Muscle layer of colon (tissue), 2 donors: ENCODE results near the gene RMDN2.

Experiments
- H3K27ac ChIP-seq: one replicate; pipeline ENCODE4 v1.7.0; 2013; ENCODE audit warnings: low read depth, mild to moderate bottlenecking, low read length, moderate library complexity
- H3K27me3 ChIP-seq, 2 donors: one replicate each; pipeline ENCODE4 v1.7.0; 2013; ENCODE audit warnings: low read length in 2 of 2, mild to moderate bottlenecking in 2 of 2; ENCODE audit not compliant: insufficient read depth in 2 of 2, control insufficient read depth in 1 of 2
- H3K36me3 ChIP-seq: one replicate; pipeline ENCODE4 v1.7.0; 2013; ENCODE audit warnings: mild to moderate bottlenecking, low read length; ENCODE audit not compliant: insufficient read depth
- H3K4me1 ChIP-seq: one replicate; pipeline ENCODE4 v1.7.0; 2013; ENCODE audit warnings: mild to moderate bottlenecking, low read length; ENCODE audit not compliant: insufficient read depth
- H3K4me3 ChIP-seq, 2 donors: one replicate each; pipeline ENCODE4 v1.7.0; 2013; ENCODE audit warnings: low read length in 2 of 2, low read depth in 1 of 2, mild to moderate bottlenecking in 1 of 2, moderate library complexity in 1 of 2
- H3K9ac ChIP-seq: one replicate; pipeline ENCODE4 v1.7.0; 2013; ENCODE audit warnings: low read length
- H3K9me3 ChIP-seq: one replicate; pipeline ENCODE4 v1.7.0; 2013; ENCODE audit warnings: mild to moderate bottlenecking, low read length
- donor health status: abdominal sarcoma.
- donor health status: Adenocarcinoma of cecum.

The RMDN2 gene

DNA sequence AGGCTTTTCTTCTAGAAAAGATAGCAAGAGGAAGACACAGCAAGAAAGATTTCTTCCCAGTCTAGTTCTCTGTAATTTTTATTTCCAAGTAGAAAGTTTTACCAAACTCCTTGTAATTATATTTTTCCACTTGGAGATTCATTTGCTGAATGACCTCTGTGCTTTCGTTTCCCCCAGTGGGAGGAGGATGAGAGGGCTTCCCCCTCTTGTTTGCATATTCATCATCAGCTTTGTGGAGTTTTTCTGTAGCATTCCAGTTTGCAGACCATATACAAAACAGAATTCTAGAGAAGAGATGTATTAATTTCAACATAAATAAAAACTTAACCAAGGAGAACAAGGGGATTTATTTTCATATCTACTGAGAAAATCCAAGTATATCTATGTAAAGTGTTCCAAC, 51.3 kb downstream of the RMDN2 start:
- no peak overlapping the region for H3K27ac ChIP-seq
- H3K27me3 ChIP-seq: no peaks in the 10 kb centered on the region
- no peaks in the 10 kb centered on the region for H3K9me3 ChIP-seq
- H3K9ac ChIP-seq: no peak overlapping the region
- H3K4me1 ChIP-seq: no peaks in the 10 kb centered on the region
- H3K36me3 ChIP-seq: no peaks in the 10 kb centered on the region
- no peak overlapping the region for H3K4me3 ChIP-seq

DNA sequence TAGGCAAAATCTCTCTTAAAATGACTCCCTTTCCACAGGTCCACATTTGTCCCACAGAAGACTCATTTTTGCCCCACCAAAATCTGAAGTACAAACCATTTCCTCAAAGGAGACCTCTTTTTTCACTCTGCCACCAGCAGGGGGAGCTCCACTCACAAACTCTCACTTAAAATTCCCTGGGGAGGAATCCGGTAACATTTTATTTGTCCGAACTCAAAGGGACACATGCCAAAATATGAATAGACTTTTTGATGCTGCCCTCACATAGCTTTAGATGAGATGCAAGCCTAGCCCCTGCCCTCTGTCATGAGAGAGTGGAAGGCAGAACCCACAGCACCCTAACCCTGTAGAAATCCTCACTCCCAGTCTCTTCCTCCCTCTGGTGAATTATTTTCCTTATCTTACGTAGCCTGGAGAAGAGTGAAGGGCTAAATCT, 57.1 kb downstream of the RMDN2 start:
- Histone ChIP-seq H3K36me3 (no peaks in the 10 kb centered on the region), H3K4me3 (peak overlapping the region in 1 of 2 donors; percentile 25)

DNA sequence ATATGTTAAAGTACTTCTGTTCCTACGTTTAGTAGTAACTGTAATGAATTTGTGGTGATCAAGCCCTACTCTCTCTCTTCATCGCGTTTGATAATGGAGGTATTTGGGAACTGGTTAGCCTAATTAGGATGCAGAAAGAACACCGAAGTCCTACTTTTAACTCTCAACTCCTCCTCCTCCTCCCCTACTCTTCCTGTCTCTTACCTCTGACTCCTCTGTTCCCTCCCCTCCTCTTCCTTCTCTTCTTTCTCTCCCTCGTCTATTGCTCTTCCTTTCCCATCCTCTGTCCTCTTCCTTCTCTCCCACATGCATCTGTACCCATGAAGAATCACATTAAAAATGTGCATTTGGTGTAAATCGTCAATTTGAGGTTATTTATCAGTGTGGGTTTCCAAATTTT, 57.8 kb downstream of the RMDN2 start:
- Histone ChIP-seq H3K27ac (no peak overlapping the region), H3K27me3 (no peaks in the 10 kb centered on the region), H3K9ac (no peak overlapping the region), H3K4me1 (no peaks in the 10 kb centered on the region), H3K4me3 (no peak overlapping the region), H3K36me3 (no peaks in the 10 kb centered on the region), H3K9me3 (no peaks in the 10 kb centered on the region)

More for the DNA sequence above, 57.1 kb downstream of the RMDN2 start:
- Histone ChIP-seq H3K27me3 (no peaks in the 10 kb centered on the region), H3K4me1 (no peaks in the 10 kb centered on the region), H3K27ac (no peak overlapping the region), H3K9me3 (no peaks in the 10 kb centered on the region), H3K9ac (no peak overlapping the region)

DNA sequence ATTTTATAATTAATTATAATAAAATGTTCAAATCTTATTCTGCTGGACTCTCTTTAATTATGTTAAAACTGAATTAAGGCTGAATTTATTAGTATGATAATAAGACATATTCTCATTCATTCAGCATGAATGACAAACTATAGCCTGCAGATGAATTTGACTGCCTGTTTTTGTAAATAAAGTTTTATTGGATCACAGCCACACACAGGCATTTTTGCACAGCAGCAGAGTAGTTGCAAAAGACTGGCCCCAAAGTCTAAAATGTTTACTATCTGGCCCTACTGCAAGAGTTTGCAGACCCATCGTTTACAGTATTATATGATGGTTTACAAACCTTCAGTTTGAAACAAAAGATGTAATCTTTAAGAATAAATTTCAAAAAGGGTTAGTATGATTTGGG, 58.6 kb downstream of the RMDN2 start:
- Histone ChIP-seq H3K36me3 (no peaks in the 10 kb centered on the region), H3K27ac (no peak overlapping the region), H3K9me3 (no peaks in the 10 kb centered on the region), H3K4me1 (no peaks in the 10 kb centered on the region), H3K4me3 (no peak overlapping the region), H3K27me3 (no peaks in the 10 kb centered on the region), H3K9ac (no peak overlapping the region)

DNA sequence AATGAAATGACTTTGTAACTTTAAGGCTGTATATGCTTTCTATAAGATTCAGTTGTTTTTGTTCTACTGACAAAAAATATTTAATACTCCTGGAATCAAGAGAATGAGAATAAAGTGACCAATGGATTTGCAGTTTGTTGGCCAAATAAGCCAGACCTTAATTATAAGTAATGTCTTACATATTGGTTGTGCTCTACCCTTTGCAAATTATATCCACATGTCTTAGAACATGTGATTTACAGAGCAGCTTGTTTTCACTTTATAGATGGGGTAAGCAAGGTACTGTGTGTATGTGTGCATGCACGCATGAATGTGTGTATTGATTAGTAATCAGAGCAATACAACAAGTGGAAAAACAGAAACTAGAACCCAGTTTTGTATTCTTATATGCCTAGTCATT, 59.1 kb downstream of the RMDN2 start:
- H3K27ac ChIP-seq: no peak overlapping the region
- H3K9ac ChIP-seq: no peak overlapping the region
- no peaks in the 10 kb centered on the region for H3K27me3 ChIP-seq

DNA sequence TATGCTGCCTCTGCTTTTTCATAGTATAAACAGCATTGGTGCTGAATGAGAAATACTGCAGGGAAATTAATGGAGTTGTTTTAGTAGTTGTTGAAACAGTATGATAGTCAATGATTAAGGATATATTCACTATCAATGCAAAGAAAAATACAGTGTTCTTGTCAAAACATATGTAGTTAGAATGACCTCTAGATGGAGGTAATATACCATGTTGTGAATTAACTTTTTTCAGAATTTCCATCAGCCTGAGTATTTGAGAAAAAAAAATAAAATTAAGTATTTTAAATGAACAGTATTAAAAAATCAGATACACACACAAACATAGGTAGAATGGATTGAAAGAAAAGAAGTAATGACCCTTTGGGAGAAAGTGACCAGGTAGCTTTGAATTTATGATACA, 59.5 kb downstream of the RMDN2 start:
- no peak overlapping the region for H3K27ac ChIP-seq
- no peak overlapping the region for H3K9ac ChIP-seq
- H3K36me3 ChIP-seq: no peaks in the 10 kb centered on the region
- H3K4me1 ChIP-seq: no peaks in the 10 kb centered on the region
- no peaks in the 10 kb centered on the region for H3K9me3 ChIP-seq
- H3K4me3 ChIP-seq: no peak overlapping the region
- H3K27me3 ChIP-seq: no peaks in the 10 kb centered on the region

More for the DNA sequence above, 59.1 kb downstream of the RMDN2 start:
- Histone ChIP-seq H3K4me1 (no peaks in the 10 kb centered on the region), H3K4me3 (no peak overlapping the region), H3K9me3 (no peaks in the 10 kb centered on the region), H3K36me3 (no peaks in the 10 kb centered on the region)

DNA sequence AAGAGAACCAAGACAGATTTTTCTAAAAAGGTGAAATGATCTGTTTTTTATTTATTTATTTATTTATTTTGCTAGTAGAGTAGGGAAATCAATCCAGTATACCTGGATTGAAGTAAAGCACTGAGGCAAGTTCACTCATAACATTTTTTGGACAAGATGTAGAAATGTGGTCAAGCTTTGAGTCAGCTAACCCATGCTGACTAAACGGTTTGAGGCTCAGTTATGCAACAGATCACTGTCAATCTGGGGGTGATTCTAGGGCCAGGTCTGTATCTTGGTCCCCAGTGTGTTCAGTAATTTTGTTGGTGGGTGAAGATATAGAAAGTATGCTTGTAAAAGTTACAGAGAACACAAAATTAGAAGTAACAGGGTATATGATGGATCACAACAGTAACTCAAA, 60.2 kb downstream of the RMDN2 start:
- Histone ChIP-seq H3K9ac (no peak overlapping the region), H3K36me3 (no peaks in the 10 kb centered on the region), H3K27ac (no peak overlapping the region), H3K9me3 (no peaks in the 10 kb centered on the region), H3K4me1 (no peaks in the 10 kb centered on the region), H3K27me3 (no peaks in the 10 kb centered on the region), H3K4me3 (no peak overlapping the region)

DNA sequence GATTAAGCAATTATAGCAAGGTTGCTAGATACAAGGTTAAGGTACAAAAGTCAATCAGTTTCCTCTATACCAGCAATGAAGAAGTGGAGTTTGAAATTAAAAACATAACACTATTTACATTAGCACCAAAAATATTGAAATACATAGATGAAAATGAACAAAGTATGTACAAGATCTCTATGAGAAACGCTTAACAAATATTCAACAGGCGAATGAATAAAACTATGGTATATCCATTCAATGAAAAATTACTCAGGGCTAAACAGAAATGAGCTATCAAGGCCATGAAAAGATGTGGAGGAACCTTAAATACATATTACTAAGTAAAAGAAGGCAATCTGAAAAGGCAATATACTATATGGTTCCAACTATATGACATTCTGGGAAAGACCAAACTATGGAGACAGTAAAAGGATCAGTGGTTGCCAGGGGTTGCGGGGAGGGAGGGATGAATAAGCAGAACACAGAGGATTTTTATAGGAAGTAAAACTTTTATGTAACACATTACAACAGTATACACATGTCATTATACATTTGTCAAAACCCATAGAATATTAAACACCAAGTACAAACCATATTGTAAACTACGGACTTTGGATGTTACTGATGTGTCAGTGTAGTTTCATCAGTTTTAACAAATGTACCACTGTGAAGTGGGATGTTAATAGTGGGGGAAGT, 62.1 kb downstream of the RMDN2 start:
- no peaks in the 10 kb centered on the region for H3K36me3 ChIP-seq
- H3K9ac ChIP-seq: no peak overlapping the region
- no peak overlapping the region for H3K4me3 ChIP-seq
- no peaks in the 10 kb centered on the region for H3K4me1 ChIP-seq
- no peaks in the 10 kb centered on the region for H3K9me3 ChIP-seq
- no peaks in the 10 kb centered on the region for H3K27me3 ChIP-seq
- H3K27ac ChIP-seq: no peak overlapping the region

DNA sequence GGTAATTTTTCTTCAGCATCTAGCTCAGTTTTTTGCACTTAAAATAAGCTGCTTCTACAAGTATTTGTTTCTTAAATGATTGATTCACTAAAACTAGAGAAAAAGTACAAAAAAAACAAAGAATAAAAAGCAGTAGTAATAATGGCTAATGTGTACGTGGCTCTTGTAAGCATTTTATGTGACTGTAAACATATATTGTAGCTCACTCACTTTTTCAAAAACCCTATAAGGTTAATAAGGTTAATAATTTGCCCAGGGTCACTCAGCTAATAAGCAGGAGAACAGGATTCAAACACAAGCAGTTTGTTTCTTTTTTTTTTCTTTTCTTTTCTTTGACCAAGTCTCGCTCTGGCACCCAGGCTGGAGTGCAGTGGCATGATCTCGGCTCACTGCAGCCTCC, 67.5 kb downstream of the RMDN2 start:
- H3K9me3 ChIP-seq: no peaks in the 10 kb centered on the region
- no peaks in the 10 kb centered on the region for H3K27me3 ChIP-seq
- no peaks in the 10 kb centered on the region for H3K4me1 ChIP-seq
- no peaks in the 10 kb centered on the region for H3K36me3 ChIP-seq
- no peak overlapping the region for H3K4me3 ChIP-seq
- no peak overlapping the region for H3K27ac ChIP-seq
- H3K9ac ChIP-seq: no peak overlapping the region

DNA sequence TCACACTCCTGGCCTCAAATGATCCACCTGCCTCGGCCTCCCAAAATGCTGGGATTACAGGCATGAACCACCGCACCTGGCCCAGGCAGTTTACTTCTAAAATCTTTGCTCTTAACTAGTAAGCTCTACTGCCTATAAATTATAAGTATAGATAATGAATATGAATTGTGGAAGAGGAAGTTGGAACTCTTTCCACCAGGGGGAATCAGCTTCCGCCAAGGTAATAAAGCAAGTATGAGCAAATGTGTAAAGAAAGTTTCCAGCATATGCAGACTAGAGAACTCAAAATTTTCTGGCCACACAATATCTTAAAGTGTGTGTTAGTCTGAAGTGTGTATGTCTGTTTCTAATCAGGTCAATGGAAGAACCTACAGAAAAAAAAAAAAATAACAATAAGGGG, 68.1 kb downstream of the RMDN2 start:
- Histone ChIP-seq H3K36me3 (no peaks in the 10 kb centered on the region), H3K9me3 (no peaks in the 10 kb centered on the region), H3K4me1 (no peaks in the 10 kb centered on the region), H3K27me3 (no peaks in the 10 kb centered on the region), H3K4me3 (no peak overlapping the region), H3K27ac (no peak overlapping the region), H3K9ac (no peak overlapping the region)

DNA sequence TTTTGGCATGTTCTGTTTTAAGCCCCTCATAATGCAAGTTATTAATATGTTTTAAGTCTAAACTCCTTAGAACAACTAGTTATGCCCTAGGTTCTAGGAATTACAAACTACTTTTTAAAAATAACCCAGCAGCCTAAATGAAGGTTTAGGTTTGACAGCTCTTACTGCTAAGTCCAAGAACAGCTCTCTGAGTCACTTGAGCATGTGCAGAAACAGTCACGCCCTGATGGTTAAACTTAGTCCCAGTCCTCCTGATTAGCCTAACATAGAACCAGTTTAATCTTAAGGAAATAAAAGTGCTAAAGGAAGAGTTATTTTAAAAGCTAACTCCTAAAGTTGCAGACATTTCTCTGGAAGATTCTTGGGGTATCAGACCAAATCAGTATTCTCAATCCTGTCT, 72.5 kb downstream of the RMDN2 start:
- H3K9ac ChIP-seq: no peak overlapping the region
- H3K4me3 ChIP-seq: no peak overlapping the region
- no peaks in the 10 kb centered on the region for H3K36me3 ChIP-seq
- H3K27ac ChIP-seq: no peak overlapping the region
- no peaks in the 10 kb centered on the region for H3K4me1 ChIP-seq
- H3K9me3 ChIP-seq: no peaks in the 10 kb centered on the region
- H3K27me3 ChIP-seq: no peaks in the 10 kb centered on the region

DNA sequence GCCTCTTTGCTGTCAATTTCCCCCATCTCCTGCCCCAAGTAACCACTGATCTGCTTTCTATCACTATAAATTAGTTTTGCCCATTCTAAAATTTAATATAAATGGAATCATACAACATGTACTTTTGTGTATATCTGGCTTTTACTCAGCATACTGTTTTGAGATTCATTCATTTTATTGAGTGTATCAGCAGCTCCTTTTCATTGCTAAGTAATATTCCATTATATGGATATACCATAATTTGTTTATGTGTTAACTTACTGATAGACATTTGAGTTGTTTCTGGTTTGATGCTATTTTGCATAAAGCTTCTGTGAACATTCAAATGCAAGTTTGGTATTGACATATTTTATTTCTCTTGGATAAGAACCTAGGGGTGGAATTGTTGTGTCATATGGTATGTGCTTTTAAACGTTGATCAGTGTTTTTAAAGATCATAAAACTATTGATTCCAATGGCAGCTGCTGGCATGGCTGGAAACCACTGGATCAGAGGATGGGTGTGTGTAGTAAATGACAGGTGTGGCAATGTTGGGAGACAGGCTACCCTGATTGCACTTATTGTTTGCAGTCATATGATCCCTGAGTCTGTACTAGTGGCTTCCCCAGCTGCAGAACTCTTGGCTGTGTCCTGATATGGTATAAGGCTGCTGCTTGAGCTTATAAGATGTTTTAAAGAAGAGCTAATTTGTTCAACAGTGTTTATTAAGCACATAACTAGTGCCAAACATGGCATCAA, 75.6 kb downstream of the RMDN2 start:
- H3K36me3 ChIP-seq: no peaks in the 10 kb centered on the region
- H3K27ac ChIP-seq: no peak overlapping the region

More for the DNA sequence above, 75.6 kb downstream of the RMDN2 start:
- H3K9ac ChIP-seq: no peak overlapping the region
- H3K9me3 ChIP-seq: no peaks in the 10 kb centered on the region
- no peak overlapping the region for H3K4me3 ChIP-seq
- no peaks in the 10 kb centered on the region for H3K27me3 ChIP-seq
- H3K4me1 ChIP-seq: no peaks in the 10 kb centered on the region
